PC-3 (cell line): ENCODE data around the gene PROSER2. TPM values are rescaled to one million over a fixed set of nuclear protein-coding genes. Genes with fewer than 3 reads are reported as not detected.
A peak's percentile ranks its signal among the peaks of the same experiment; 100 is the strongest.

Source experiments
- ATAC-seq: fragments of 200-7000 bp; cut with Tn5 transposase; 2 replicates; pipeline ENCODE4 v1.9.1; 2020; ENCODE audit warnings: mild to moderate bottlenecking, moderate library complexity
- BruUV-seq: library from RNA; stranded (reverse); fragments of 400-500 nt; replicated peaks from 2 replicates; lab custom pipeline; 2021; lab: Mats Ljungman, UMichigan
- CTCF ChIA-PET: fragments of 300-600 bp; sonication (Branson Sonifier 250); formaldehyde crosslinking; loops from one replicate; lab custom pipeline; 2022; ENCODE audit warnings: antibody characterized with exemption; lab: Charles Lee
- POLR2A ChIA-PET: fragments of 300-600 bp; sonication (Branson Sonifier 250); formaldehyde crosslinking; loops from one replicate; lab custom pipeline; 2022; ENCODE audit warnings: antibody characterized with exemption; ENCODE audit not compliant: unreplicated experiment; lab: Charles Lee
- DNase-seq: peaks from one replicate; pipeline ENCODE4 v3.0.0-alpha.2; 2015
- H2AFZ ChIP-seq: fragments of 300-600 bp; sonication (generic); 2 replicates; pipeline ENCODE4 v1.6.0; 2016; ENCODE audit warnings: antibody characterized with exemption, low read length
- H3F3A ChIP-seq: fragments of 300-600 bp; sonication (generic); one replicate; pipeline ENCODE4 v1.6.0; 2017; ENCODE audit warnings: antibody characterized with exemption, low read length, control low read depth, mild to moderate bottlenecking; ENCODE audit not compliant: unreplicated experiment
- H3K27ac ChIP-seq: fragments of 300-600 bp; sonication (generic); 2 replicates; pipeline ENCODE4 v1.5.1; 2016; ENCODE audit warnings: mild to moderate bottlenecking, low read length
- H3K27me3 ChIP-seq: fragments of 300-600 bp; sonication (generic); 2 replicates; pipeline ENCODE4 v1.6.1; 2016; ENCODE audit warnings: low read length, mixed read lengths
- H3K36me3 ChIP-seq: fragments of 300-600 bp; sonication (generic); 2 replicates; pipeline ENCODE4 v1.6.1; 2016; ENCODE audit warnings: low read depth, mixed run types, low read length, mixed read lengths
- H3K4me1 ChIP-seq: fragments of 300-600 bp; sonication (generic); 2 replicates; pipeline ENCODE4 v1.5.1; 2016; ENCODE audit warnings: low read length; ENCODE audit not compliant: insufficient read depth
- H3K4me2 ChIP-seq: fragments of 300-600 bp; sonication (generic); 2 replicates; pipeline ENCODE4 v1.6.0; 2016; ENCODE audit warnings: low read length
- H3K4me3 ChIP-seq: fragments of 300-600 bp; sonication (generic); 2 replicates; pipeline ENCODE4 v1.5.1; 2016; ENCODE audit warnings: mild to moderate bottlenecking, low read length, mixed read lengths
- H3K79me2 ChIP-seq: fragments of 300-600 bp; sonication (generic); 2 replicates; pipeline ENCODE4 v1.6.1; 2017; ENCODE audit warnings: low read length, mixed read lengths
- H3K9ac ChIP-seq: fragments of 300-600 bp; sonication (generic); 2 replicates; pipeline ENCODE4 v1.6.0; 2016; ENCODE audit warnings: mild to moderate bottlenecking, low read length
- H3K9me2 ChIP-seq: fragments of 300-600 bp; sonication (generic); replicated peaks from 2 replicates; pipeline ENCODE4 v1.6.1; 2016; ENCODE audit warnings: mixed run types, low read length, mixed read lengths
- H3K9me3 ChIP-seq: fragments of 300-600 bp; sonication (generic); 2 replicates; pipeline ENCODE4 v1.6.1; 2016; ENCODE audit warnings: low read length, mixed read lengths
- H4K20me1 ChIP-seq: fragments of 300-600 bp; sonication (generic); 2 replicates; pipeline ENCODE4 v1.6.1; 2016; ENCODE audit warnings: low read length, mixed read lengths
- CTCF ChIP-seq: fragments of 300-600 bp; sonication (generic); conservative IDR thresholded peaks from 2 replicates; pipeline ENCODE4 v1.5.1; 2017; ENCODE audit warnings: antibody characterized with exemption, low read depth, mild to moderate bottlenecking, low read length
- EZH2 ChIP-seq: fragments of 300-600 bp; sonication (generic); IDR thresholded peaks from one replicate; pipeline ENCODE4 v1.6.1; 2017; ENCODE audit warnings: antibody characterized with exemption, mild to moderate bottlenecking, low read length; ENCODE audit not compliant: unreplicated experiment
- EZH2phosphoT487 ChIP-seq: fragments of 300-600 bp; sonication (generic); IDR thresholded peaks from 2 replicates; pipeline ENCODE4 v1.6.1; 2018; ENCODE audit warnings: mild to moderate bottlenecking, antibody characterized with exemption, low read length, borderline replicate concordance
- intact Hi-C: fragments of 100-400 bp; cut with micrococcal nuclease; formaldehyde crosslinking; loops from 2 replicates; pipeline ENCODE4 v1.9.0; 2023
- total RNA-seq: library from RNA; depleted of rRNA; stranded (reverse); fragments of >200 nt; gene quantifications from 2 replicates; pipeline ENCODE4 v1.2.3, GENCODE V29; 2014

PROSER2 gene
- total RNA-seq, 1 experiment from 2014 or later: 52.5 TPM

GRCh38 chr10:11775412-11775811, 47.7 kb upstream of the PROSER2 start:
- Histone ChIP-seq H3F3A (no peaks in the 10 kb centered on the region), H3K9ac (no peak overlapping the region), H3K9me2 (no peaks in the 10 kb centered on the region), H3K27ac (no peak overlapping the region), H3K4me1 (no peaks in the 10 kb centered on the region), H3K9me3 (no peaks in the 10 kb centered on the region), H3K4me3 (no peak overlapping the region), H3K27me3 (no peaks in the 10 kb centered on the region), H3K4me2 (no peak overlapping the region), H3K79me2 (no peaks in the 10 kb centered on the region), H3K36me3 (no peaks in the 10 kb centered on the region), H2AFZ (peak overlapping the region; percentile 57; the same call in 1 of the 2 replicates), H4K20me1 (no peaks in the 10 kb centered on the region)
- BruUV-seq: no TSS peak
- intact Hi-C loops: no loop called here
- ChIA-PET CTCF (no interaction called here), POLR2A (no interaction called here)
- no peak for TF ChIP-seq CTCF
- TF ChIP-seq EZH2: no peak
- no peak for TF ChIP-seq EZH2phosphoT487
- no peak for DNase-seq
- no peak for ATAC-seq

- no peaks in the 10 kb centered on the region for H3K27me3 ChIP-seq
- intact Hi-C loops: no loop called here
- no peak overlapping the region for H3K27ac ChIP-seq
- CTCF ChIA-PET: no interaction called here
- no peaks in the 10 kb centered on the region for H3K9me3 ChIP-seq
- ATAC-seq: peak; percentile 49
- no peak for TF ChIP-seq EZH2
- TF ChIP-seq CTCF: no peak
- TF ChIP-seq EZH2phosphoT487: no peak
- peak overlapping the region; percentile 57; the same call in 1 of the 2 replicates for H2AFZ ChIP-seq
- peak; percentile 49 for DNase-seq
- no peak overlapping the region for H3K9ac ChIP-seq
- no TSS peak for BruUV-seq
- H4K20me1 ChIP-seq: no peaks in the 10 kb centered on the region
- H3K4me3 ChIP-seq: no peak overlapping the region
- H3K36me3 ChIP-seq: no peaks in the 10 kb centered on the region
- no peaks in the 10 kb centered on the region for H3K79me2 ChIP-seq
- no peaks in the 10 kb centered on the region for H3F3A ChIP-seq
- no peaks in the 10 kb centered on the region for H3K4me1 ChIP-seq
- POLR2A ChIA-PET: no interaction called here
- no peaks in the 10 kb centered on the region for H3K9me2 ChIP-seq
- no peak overlapping the region for H3K4me2 ChIP-seq
Observed at GRCh38 chr10:11776080-11776479, 47.1 kb upstream of the PROSER2 start.

GRCh38 chr10:11781114-11781513, 42.0 kb upstream of the PROSER2 start:
- POLR2A ChIA-PET: no interaction called here
- Histone ChIP-seq H3K27ac (no peak overlapping the region), H3K9me2 (no peaks in the 10 kb centered on the region), H2AFZ (no peak overlapping the region), H3K36me3 (no peaks in the 10 kb centered on the region; the same call in 1 of the 2 replicates), H3K4me2 (no peak overlapping the region), H3K4me3 (no peak overlapping the region), H3K4me1 (no peaks in the 10 kb centered on the region), H3K9me3 (no peaks in the 10 kb centered on the region), H3K79me2 (no peaks in the 10 kb centered on the region), H3K9ac (no peak overlapping the region), H3K27me3 (no peaks in the 10 kb centered on the region), H4K20me1 (no peaks in the 10 kb centered on the region), H3F3A (no peaks in the 10 kb centered on the region)
- BruUV-seq: no TSS peak
- no peak for ATAC-seq
- CTCF ChIA-PET: no interaction called here
- no peak for TF ChIP-seq CTCF
- no peak for TF ChIP-seq EZH2phosphoT487
- TF ChIP-seq EZH2: no peak
- no peak for DNase-seq
- intact Hi-C loops: loop anchor here (5.0 kb wide), 1 partner anchor 36 kb away; no protein-coding TSS in a partner anchor
